Activated naive CD8-positive, alpha-beta T cell treated with anti-CD3 and anti-CD28 coated beads, Interleukin-2, amount 50 U/mL, for 16 hours (primary cell): Measurements from ENCODE around the gene RTL10.

Experiments
- DNase-seq: peaks from one replicate; pipeline ENCODE4 v3.0.0-alpha.2; 2020; ENCODE audit warnings: low read depth, low spot score

RTL10 gene

DNA sequence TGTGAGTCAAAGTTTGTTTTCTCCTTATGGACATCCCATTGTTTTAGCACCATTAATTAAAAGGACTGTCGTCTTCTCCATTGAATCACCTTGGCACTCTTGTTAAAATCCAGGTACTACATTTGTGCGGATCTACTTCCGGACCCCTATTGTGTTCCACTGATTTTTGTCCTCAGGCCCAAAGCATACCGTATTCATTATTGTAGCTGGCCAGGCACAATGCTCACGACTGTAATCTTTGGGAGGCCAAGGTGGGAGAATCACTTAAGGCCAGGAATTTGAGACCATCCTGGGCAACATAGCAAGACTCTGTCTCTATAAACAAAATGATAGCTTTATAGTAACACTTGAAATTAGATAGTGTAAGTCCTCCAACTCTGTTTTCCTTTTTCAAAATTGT lies 8.9 kb upstream of the RTL10 start:
- no peak for DNase-seq

DNA sequence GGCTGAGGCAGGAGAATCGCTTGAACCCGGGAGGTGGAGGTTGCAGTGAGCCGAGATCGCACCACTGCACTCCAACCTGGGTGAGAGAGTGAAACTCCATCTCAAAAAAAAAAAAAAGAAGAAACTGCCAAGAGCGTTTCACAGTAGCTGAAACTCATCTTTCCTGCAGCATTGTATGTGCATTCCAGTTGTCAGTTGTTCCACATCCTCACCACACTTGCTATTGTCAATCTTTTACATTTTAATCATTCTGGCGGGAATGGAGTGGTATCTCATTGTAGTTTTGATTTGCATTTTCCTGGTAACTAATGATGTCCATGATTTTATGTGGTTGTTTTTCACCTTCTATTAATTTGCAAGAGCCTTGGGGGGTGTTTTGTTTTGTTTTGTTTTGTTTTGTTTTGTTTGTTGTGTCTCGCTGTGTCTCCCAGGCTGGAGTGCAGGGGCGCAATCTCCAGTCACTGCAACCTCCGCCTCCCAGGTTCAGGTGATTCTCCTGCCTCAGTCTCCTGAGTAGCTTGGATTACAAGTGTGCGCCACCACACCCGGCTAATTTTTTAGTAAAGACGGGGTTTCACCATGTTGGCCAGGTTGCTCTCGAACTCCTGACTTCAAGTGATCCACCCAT lies 8.1 kb upstream of the RTL10 start:
- no peak for DNase-seq

DNA sequence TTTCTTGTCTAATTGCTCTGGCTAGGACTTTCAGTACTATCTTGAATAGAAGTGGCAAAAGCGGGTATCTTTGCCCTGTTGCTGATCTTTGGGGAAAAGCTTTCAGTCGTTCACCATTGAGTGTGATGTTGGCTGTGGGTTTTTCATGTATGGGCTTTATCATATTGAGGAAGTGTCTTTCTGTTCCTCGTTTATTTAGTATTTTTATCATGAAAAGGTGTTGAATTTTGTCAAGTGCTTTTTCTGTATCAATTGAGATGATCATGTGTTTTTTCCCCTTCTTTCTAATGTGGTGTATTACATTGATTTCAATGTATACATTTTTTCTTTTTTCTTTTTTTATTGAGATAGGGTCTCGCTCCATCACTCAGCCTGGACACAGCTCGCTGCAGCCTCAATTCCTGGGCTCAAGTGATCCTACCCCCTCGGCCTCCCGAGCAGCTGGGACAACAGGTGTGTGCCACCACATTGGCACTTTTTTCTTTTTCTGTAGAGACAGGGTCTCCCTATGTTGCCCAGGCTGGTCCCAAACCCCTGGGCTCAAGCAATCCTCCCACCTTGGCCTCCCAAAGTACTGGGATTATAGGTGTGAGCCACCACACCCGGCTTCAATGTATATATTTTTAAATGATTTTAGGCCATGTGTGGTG lies 5.3 kb upstream of the RTL10 start:
- DNase-seq = no peak

DNA sequence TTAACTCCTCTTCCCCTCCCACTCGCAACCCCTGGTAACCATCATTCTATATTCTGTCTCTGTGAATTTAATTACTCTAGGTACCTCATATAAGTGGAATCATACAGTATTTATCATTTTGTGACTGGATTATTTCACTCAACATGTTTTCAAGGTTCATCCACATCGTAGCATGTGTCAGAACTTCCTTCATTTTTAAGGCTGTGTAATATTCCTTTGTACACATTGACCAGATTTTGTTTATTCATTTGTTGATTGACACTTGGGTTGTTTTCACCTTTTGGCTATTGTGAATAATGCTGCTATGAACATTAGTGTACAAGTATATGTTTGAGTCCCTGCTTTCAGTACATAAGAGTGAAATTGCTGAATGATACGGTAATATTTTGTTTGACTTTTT lies 2.7 kb upstream of the RTL10 start:
- DNase-seq = no peak

DNA sequence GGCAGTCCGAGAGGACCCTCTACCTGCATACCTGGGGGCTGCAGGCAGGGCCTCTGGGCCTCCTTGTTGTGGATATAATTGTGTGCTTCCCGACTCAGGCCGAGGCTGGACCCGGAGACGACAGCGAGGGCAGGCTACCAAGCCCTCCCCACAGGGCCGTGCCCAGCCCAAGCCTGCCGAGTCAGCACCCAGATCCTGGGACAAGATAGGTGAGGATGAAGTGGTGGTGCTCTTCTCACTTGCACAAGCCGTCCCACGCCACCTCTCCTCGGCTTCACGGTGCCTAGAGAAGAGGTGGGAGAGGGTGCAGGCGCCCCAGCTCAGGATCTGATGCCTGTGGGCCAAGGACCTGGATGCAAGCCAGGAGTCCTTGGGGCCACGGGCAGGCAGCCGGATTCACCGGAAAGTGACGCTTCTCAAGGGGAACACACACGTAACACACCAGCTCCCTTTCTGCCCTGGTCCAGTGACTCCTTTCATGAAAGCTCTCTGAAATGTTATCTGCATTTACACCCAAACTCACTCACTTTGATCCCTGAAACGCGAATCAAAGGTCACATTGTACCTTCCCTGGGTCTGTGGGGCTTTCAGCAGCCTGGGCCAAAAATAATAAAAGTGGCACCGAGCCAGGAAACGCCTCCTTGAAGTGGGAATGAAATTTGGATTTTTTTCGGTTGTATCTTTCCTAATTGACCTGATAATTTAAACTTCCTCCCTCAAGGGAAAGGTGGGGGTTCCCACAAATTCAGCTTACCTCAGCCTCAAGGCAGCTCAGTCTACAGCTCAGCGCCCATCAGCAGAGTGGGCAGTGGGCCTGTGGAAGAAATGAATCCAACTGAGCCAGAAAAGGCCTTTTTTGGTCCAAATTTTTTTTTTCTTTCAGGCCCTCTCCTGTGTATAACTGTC lies 1.1 kb upstream of the RTL10 start:
- no peak for DNase-seq

DNA sequence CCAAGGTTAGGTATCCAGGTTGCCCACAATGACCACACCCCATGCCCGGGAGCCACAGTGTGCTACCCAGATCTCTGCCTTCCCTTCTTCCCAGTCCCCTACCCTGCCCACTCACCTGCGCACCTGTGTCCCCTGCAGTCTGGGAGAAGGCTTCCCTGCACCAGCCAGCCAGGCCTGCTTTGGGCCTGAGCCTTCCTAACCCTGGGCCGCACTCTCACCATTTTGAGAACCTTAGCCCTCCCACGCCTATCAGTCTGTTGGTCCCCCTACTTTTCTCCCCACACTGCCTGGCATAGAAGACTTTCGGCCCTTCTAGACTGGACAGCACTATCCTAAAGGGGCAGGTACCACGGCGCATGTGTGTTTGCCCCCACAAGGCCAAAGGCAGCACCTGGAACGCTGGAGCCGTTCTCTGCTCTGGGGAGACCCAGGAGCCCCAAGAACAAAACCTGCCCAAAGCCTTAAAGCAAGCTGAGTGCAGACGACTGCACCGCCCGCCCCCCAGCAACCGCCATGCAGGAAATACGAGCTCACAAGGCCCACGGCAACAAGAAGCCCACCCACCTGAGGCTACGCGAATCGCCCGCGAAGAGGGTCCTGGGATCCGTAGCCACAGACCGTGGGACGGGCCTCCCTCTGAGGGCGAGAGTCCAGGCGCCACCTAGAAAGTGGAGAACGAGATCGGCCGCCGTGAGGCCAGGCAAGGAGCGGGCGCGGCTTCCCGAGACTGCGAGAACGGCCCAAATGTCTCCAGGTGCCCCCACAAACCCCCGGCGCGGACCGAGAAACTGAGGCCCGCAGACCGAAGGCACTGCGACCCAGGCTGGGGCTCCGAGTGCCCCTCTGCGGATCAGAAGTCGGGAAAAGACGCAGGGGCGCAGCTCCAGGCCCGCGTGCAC lies 546 bp downstream of the RTL10 start:
- no peak for DNase-seq

DNA sequence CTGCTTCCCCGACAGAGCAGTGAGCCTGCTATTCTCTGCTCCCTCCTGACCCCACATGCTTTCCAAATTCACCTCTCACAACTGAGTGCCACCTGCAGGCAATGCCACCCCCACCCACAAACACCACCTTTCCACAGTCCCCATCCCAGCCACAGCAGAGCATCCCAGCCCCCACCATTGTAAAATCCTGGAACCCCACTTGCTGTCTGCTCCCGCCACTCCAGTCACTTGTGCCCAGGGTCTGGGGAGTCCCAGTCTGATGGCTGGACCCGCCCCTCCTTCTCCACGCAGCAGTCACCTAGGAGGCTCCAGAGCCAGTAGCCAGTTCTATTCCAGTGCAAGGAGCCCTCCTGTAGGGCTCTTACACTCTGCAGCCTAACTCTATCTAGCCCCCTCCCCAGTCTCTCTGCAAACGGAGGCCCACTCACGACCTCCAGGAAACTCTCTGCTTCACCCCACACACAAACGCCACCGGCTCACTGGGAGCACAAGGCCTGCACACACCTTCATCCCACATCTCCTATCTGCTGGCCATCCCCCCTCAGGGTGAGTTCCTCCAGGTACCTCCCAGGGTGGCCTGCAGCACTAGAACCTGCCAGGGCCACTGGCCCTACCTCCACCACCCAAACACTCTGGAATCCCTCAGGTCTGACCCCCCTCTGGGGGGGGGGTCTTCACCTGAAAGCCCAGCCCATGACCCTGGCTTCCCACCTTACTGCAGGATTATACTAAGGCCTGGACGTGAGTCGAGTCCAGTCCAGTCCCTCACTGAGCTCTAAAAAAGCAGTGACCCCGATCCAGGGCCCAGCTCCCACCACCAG lies 1.4 kb downstream of the RTL10 start:
- no peak for DNase-seq

DNA sequence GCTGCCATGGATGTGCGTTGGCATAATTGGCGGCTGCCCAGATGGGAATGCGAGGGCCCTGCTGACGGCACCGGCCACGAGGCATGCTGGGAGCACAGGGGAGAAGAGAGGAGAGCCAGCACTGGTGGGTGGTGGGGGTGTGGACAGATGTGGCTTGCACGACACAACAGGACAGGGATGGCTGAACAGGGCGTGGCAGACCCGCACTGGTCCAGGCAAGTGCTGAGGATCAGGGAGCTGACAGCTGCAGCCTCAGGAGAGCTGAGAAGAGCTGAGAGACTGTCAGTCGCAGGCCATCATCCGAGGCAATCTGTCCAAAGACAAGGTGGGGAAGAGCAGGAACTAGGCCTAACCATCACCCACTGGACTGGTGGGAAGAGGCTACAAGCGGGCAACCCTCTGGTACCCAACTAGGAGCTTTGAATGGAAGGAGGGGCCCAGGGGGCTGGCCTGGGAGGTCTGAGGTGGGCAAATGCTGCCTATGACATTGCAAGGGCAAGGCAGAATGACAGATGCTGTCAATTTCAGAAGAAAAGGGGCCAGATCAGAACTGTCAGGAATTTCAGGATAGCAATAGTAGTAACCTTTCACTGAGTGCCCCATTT lies 2.4 kb downstream of the RTL10 start:
- DNase-seq = no peak

DNA sequence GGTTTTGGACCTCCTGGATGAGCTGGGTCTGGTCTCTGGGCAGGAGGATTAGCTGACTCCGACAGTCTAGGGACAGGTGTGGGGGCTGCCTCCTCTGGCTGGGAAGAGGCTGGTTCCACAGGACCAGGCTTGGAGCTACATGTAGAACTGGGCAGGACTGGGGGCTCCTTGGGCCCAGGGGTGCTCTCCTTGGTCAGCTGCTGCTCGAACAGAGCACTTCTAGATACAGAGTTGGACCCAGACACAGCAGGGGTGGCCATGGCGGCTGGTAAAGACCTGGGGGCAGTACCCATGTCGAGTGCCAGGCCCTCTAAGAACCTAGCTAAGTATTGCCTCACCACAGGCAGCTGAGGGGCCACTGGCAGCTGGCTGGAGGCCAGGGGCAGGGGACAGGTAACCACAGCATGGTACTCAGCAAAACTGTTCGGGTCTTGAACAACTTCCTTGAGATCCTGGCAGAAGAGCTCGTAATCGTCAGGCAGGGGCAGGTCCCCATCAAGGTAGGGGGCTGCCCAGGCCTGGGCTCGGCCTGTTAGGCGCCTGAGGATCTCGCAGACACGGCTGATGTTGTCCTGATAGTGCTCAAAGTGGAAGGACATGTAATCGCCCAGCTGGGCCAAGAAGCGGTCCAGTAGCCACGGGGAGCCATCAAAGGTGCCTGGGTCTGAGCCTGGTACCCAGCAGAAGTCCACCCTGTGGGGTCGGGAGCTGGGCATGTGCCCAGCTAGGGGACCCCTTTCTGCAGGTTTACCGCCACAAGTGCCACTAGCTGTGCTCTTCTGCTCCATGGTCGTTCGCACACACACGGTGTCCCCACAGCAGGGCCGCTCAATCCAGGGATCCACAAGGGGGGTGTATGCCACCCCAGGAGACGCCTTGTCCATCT lies 3.1 kb downstream of the RTL10 start:
- no peak for DNase-seq

DNA sequence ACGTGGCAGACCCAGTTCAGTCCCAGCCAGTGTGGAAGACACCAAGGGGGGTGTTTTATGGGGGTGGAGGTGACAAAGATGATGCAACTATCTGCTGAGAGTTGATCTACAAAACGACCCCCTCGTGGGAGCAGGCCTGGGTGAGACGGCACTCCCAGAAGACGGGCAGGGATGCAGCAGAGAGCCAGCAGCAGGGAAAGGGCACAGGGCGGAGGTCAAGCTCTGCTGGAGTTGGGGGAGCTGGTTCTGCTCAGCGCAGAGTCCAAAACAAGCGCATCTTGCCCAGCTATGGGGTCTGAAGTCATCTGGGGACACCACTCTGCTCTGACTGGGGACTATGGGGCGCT lies 3.9 kb downstream of the RTL10 start:
- DNase-seq = no peak

DNA sequence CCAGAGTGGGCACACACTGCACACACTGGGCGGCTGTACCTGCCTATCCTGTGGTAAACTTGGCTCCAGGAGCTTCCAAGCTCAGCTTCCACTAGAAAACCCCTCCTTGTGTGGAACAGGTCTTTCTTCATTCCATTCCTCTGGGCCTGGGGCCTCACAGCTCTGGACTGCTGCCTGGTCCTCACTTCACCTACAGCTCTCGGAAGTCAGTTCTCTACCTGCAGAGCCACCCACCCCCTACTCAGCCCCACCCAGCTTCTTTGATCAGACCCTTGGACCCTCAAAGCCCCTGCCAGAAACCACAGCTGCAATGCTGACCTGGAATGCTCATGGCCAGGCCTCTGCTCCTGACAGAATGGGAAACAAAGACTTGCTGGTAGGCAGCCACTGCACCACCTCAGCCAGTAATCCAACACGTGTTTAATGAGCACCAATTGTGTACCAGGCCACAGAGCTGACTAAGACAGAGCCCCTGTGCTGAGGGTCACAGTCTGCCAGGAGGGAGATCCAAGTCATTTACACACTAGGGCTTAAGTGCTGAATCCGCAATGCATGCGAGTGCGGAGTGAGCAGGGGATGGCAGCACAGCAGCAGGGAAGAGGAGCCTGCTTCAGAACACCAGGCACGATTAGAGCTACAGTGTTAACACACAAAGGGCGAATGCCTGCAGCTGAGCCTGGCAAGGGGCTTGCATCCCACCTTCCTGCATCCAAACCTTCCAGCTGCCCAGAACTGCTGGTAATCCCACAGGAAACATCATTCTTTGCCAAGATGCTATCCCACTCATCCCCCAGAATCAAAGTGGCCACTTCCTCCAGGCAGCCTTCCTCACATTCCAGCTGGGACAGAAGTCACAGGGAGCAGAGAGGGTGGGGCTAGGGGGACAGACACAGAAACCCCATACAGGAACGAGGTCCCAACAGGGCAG lies 4.6 kb downstream of the RTL10 start:
- DNase-seq = no peak

DNA sequence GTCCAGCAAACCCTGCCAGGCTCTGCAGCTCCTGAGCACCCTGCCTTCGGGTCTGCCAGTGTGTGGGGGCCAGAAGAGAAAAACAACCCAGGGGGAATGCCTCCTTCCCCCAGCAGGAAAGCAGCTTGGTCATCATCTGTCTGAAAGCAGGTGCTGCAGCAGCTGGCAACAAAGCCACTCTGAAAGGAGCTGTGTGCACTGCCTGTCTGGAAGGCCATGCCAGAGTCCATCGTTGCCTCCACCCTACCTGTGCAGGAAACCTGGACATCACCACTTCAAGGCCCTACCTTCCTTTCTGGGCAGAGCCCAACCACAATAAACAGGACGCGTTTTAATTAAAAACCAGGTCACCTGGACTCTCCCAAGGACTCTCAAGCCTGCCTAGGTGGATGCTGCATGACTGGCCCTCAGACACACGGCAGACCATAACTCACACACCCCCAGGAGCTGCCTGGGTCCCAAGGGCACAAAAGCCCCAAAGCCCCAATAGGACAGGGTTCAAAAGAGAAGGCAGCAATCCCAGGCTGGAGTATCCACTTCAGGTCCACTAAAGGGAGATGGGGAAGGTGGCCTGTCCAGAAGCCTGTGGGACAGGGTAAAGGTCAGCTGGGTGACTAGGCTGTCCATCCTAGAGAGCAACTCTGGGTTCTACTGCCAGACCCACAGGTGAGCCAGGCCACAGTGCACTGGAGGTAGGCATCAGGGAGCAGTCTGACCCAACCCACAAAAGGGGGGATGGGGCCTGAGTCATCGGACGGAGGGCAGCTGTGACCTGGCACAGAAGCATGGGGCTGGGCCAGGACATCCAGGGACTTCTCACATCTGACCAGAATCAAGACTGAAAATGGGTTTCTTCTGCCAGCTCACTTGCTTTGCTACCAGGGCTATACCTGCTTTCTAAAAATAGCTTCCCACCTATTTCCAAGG lies 6.1 kb downstream of the RTL10 start:
- DNase-seq = no peak

DNA sequence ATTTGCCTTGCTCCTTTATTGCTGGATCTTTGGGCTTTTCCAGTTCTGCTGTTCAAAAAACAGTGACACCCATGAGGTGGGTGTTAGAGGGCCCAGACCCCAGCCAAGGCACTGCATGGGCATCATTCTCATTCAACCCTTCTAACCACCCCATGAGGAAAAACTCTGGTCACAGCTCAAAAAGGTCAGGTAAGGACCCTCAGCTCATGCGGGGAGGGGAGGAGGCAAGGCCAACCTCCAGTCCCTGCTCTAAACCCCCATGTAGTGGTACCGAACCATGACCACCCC lies 7.4 kb downstream of the RTL10 start:
- DNase-seq = no peak

DNA sequence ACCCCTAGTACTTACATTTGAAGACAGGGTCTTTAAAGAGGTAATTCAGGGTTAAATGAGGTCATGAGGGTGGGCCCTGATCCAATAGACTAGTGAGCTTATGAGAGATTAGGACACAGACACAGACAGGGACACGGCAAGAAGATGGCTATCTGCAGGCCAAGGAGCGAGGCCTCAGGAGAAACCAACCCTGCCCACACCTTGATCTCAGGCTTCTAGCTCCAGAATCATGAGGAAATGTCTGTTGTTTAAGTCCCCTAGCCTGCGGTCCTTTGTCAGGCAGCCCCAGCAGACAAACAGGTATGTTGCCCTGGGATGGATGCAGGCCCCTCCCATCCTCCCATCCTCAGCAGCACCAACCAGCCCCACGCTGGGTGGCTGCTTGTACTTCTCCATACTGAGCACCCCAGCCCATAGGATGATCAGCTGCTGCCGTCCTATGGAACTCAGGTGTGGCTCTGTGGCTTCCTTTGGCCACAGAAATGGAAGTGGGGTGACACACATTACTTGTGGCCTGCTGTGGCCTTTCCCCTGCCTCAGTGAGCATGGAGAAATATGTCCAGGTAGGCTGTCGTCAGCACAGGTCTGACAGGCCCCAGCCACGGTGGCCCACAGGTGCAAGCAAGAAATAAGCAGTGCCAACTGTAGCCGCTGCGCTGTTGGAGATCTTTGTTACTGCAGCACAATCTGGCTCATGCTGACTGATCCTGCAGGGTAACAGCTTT lies 7.9 kb downstream of the RTL10 start:
- no peak for DNase-seq

DNA sequence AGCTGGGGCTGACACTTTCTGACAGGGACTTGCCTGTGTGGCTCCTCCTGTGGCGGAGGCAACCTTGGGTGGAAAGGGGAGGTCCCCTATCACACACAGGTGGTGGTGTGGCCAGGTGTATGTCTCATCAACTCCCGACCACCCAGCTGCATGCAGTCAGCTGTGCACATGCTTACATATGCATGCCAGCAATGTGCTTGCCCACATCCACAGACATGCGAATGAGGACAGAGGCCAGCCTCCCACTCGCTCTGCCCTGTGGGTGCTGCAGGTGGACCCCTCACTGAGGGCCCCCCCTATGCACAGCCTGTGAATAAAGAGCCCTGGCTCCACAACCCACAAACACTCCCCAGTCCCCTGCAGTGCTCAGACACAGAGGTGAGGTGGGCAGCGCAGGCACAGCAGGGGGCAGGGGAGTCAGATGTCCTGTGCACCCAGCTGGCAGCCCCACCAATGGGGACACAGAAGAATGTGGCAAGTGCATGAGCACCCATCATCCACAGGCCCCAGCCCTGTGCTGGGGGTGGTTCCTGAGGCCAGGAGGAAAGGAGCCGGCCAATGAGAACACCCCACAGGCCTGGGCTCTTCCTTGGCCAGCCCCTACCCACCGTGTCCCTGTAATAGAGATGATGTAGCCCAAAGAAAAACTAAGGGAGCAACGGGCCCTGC lies 9.5 kb downstream of the RTL10 start:
- no peak for DNase-seq

DNA sequence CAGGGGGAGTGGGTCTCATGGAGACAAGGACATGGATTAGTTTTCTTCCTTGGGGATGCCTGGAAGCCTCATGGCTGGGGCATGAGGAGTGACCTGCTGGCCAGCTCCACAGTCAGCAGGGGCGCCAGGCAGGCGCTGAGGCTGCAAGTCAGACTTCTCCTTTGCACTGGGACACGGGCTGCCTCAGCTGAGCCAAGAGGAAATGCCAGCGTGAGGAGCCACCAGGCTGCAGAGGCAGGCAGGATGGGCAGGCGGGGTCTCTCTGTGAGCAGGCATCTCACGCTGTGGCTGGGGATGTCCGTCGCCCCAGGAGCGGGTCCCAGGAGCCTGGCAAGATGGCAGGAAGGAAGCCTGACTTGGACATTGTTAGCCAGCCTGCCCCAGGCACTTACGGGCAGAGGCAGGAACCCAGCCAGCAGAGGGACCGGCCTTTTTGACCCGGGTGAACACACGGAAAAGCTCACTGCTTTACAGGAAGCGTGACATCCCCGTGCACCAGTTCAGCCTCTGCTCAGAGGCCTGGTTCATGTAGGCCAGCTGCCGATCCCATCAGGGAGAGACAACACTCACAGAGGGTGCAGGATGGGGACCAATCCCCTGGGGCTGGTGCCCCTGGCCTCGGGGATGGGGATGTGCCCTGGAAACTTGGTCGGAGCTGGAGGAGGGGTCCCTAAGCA lies 10.2 kb downstream of the RTL10 start:
- DNase-seq = no peak
